ENCODE measurements around the gene UBA6. TPM values are rescaled to one million over a fixed set of nuclear protein-coding genes. Genes with fewer than 3 reads are reported as not detected.
A peak's percentile ranks its signal among the peaks of the same experiment; 100 is the strongest.

UBA6 gene
- total and polyA plus RNA-seq, 9 of the 15 experiments (the other 6 are each of a cell fraction or from before 2014, with no cell fraction given), result 22.9 to 139 (median 94.6) TPM

GRCh38 chr4:67727124-67727850, 26.3 kb upstream of the UBA6 start (continued):
- TF ChIP-seq ZNF318 (IDR thresholded peaks at IDR 0.05; ENCODE audit: borderline replicate concordance in 1 of 2, low read depth in 1 of 2) (peak in 1 of 2 experiments; percentile 22; a peak in 1 of 4 replicates), ZNF175 (CRISPR knock-in tag; IDR thresholded peaks at IDR 0.05; ENCODE audit: low read depth) (no peak), ATF6 (CRISPR knock-in tag; IDR thresholded peaks at IDR 0.05) (no peak), CBX1 (IDR thresholded peaks at IDR 0.05; ENCODE audit: low read depth) (0 out of 2 replicates have a peak, but pooled peaks have one; percentile 43), NELFE (IDR thresholded peaks at IDR 0.05; ENCODE audit: insufficient read depth, insufficient read length) (no peak)

All from K562 (cell line).